ENCODE data around the gene SLC17A8.
"Not testable (repeated sequence)": the region's sequence is repeated elsewhere in the genome, so short reads cannot be mapped to it uniquely, and the experiment has no call there.

The SLC17A8 gene

GRCh38 chr12:100356644-100357223 lies at the start of gene SLC17A8:
Gene SLC17A8, plus strand, starts transcription at chr12:100357074. Its CDS starts 318 bp downstream, at chr12:100357392.
- no peak for DNase-seq (ENCODE audit: low spot score in 2 of 2)
- H3K36me3 ChIP-seq (replicated peaks): no peaks in the 10 kb centered on the region
- H3K27me3 ChIP-seq (ENCODE audit: low read depth): no peaks in the 10 kb centered on the region
- in situ Hi-C loops (cut with MboI; ENCODE audit: low sequenced_read_pairs): loop anchor here (10.0 kb wide), 1 partner anchor 188 kb away; no protein-coding TSS in a partner anchor
- H3K4me1 ChIP-seq: peaks cover 14% of the 10 kb centered on the region
- H3K4me3 ChIP-seq: no peak within 1 kb of the TSS
- no peaks in the 10 kb centered on the region for H3K9me3 ChIP-seq

- not testable (repeated sequence) for DNase-seq (ENCODE audit: low spot score in 2 of 2)
Measured at GRCh38 chr12:100308138-100308537, 48.7 kb upstream of the SLC17A8 start.

GRCh38 chr12:100311317-100311716 lies 45.6 kb upstream of the SLC17A8 start:
- in situ Hi-C loops (cut with MboI; ENCODE audit: low sequenced_read_pairs): no loop called here
- H3K27me3 ChIP-seq (ENCODE audit: low read depth): no peaks in the 10 kb centered on the region
- no peak overlapping the region for H3K4me3 ChIP-seq
- no peaks in the 10 kb centered on the region; the same call in 1 of the 2 replicates for H3K4me1 ChIP-seq
- DNase-seq (ENCODE audit: low spot score in 2 of 2): no peak
- no peaks in the 10 kb centered on the region for H3K9me3 ChIP-seq
- H3K36me3 ChIP-seq (replicated peaks): peaks cover 31% of the 10 kb centered on the region

More at GRCh38 chr12:100308138-100308537, 48.7 kb upstream of the SLC17A8 start:
- H3K36me3 ChIP-seq (replicated peaks): peaks cover 18% of the 10 kb centered on the region
- H3K27me3 ChIP-seq (ENCODE audit: low read depth); H3K4me1 ChIP-seq; H3K9me3 ChIP-seq; H3K4me3 ChIP-seq; in situ Hi-C loops (cut with MboI; ENCODE audit: low sequenced_read_pairs): not testable (repeated sequence)

GRCh38 chr12:100317371-100317770 lies 39.5 kb upstream of the SLC17A8 start:
- Histone ChIP-seq H3K4me3 (no peak overlapping the region), H3K27me3 (ENCODE audit: low read depth) (no peaks in the 10 kb centered on the region), H3K4me1 (no peaks in the 10 kb centered on the region), H3K36me3 (replicated peaks) (peaks cover 32% of the 10 kb centered on the region), H3K9me3 (no peaks in the 10 kb centered on the region)
- in situ Hi-C loops (cut with MboI; ENCODE audit: low sequenced_read_pairs): no loop called here
- no peak for DNase-seq (ENCODE audit: low spot score in 2 of 2)

GRCh38 chr12:100324498-100324897 lies 32.4 kb upstream of the SLC17A8 start:
- peaks cover 4% of the 10 kb centered on the region for H3K36me3 ChIP-seq (replicated peaks)
- H3K4me1 ChIP-seq: peaks cover 15% of the 10 kb centered on the region
- no peak overlapping the region for H3K4me3 ChIP-seq
- H3K27me3 ChIP-seq (ENCODE audit: low read depth): no peaks in the 10 kb centered on the region
- in situ Hi-C loops (cut with MboI; ENCODE audit: low sequenced_read_pairs): no loop called here
- H3K9me3 ChIP-seq: no peaks in the 10 kb centered on the region
- DNase-seq (ENCODE audit: low spot score in 2 of 2): no peak

- no peaks in the 10 kb centered on the region for H3K27me3 ChIP-seq (ENCODE audit: low read depth)
- H3K36me3 ChIP-seq (replicated peaks): peaks cover 3% of the 10 kb centered on the region
- H3K4me3 ChIP-seq: no peak overlapping the region
- in situ Hi-C loops (cut with MboI; ENCODE audit: low sequenced_read_pairs): no loop called here
- peaks cover 15% of the 10 kb centered on the region for H3K4me1 ChIP-seq
- peak in 1 of 2 experiments; percentile 56 for DNase-seq (ENCODE audit: low spot score in 2 of 2)
- H3K9me3 ChIP-seq: no peaks in the 10 kb centered on the region
Measured at GRCh38 chr12:100326208-100326607, 30.7 kb upstream of the SLC17A8 start.

- peaks cover 6% of the 10 kb centered on the region for H3K36me3 ChIP-seq (replicated peaks)
- no peak overlapping the region for H3K4me3 ChIP-seq
Measured at GRCh38 chr12:100329800-100330199, 27.1 kb upstream of the SLC17A8 start.

GRCh38 chr12:100331871-100332270 lies 25.0 kb upstream of the SLC17A8 start:
- in situ Hi-C loops (cut with MboI; ENCODE audit: low sequenced_read_pairs): no loop called here

More at GRCh38 chr12:100329800-100330199, 27.1 kb upstream of the SLC17A8 start:
- in situ Hi-C loops (cut with MboI; ENCODE audit: low sequenced_read_pairs): no loop called here
- Histone ChIP-seq H3K9me3 (no peaks in the 10 kb centered on the region), H3K4me1 (peaks cover 15% of the 10 kb centered on the region), H3K27me3 (ENCODE audit: low read depth) (no peaks in the 10 kb centered on the region)
- DNase-seq (ENCODE audit: low spot score in 2 of 2): no peak

GRCh38 chr12:100332852-100333251 lies 24.0 kb upstream of the SLC17A8 start:
- Histone ChIP-seq H3K4me3 (no peak overlapping the region), H3K4me1 (peaks cover 14% of the 10 kb centered on the region), H3K9me3 (no peaks in the 10 kb centered on the region), H3K27me3 (ENCODE audit: low read depth) (no peaks in the 10 kb centered on the region), H3K36me3 (replicated peaks) (peaks cover 10% of the 10 kb centered on the region)
- no peak for DNase-seq (ENCODE audit: low spot score in 2 of 2)
- in situ Hi-C loops (cut with MboI; ENCODE audit: low sequenced_read_pairs): no loop called here

More at GRCh38 chr12:100331871-100332270, 25.0 kb upstream of the SLC17A8 start:
- H3K9me3 ChIP-seq: no peaks in the 10 kb centered on the region
- DNase-seq (ENCODE audit: low spot score in 2 of 2): no peak
- no peak overlapping the region for H3K4me3 ChIP-seq
- H3K4me1 ChIP-seq: peaks cover 6% of the 10 kb centered on the region
- peaks cover 10% of the 10 kb centered on the region for H3K36me3 ChIP-seq (replicated peaks)
- no peaks in the 10 kb centered on the region for H3K27me3 ChIP-seq (ENCODE audit: low read depth)

- H3K27me3 ChIP-seq (ENCODE audit: low read depth): no peaks in the 10 kb centered on the region
- peaks cover 18% of the 10 kb centered on the region for H3K36me3 ChIP-seq (replicated peaks)
- no peak overlapping the region for H3K4me3 ChIP-seq
- peaks cover 15% of the 10 kb centered on the region for H3K4me1 ChIP-seq
- peak in 1 of 2 experiments; percentile 49 for DNase-seq (ENCODE audit: low spot score in 2 of 2)
- no peaks in the 10 kb centered on the region for H3K9me3 ChIP-seq
- in situ Hi-C loops (cut with MboI; ENCODE audit: low sequenced_read_pairs): no loop called here
Measured at GRCh38 chr12:100337299-100337698, 19.6 kb upstream of the SLC17A8 start.

- in situ Hi-C loops (cut with MboI; ENCODE audit: low sequenced_read_pairs): no loop called here
- H3K9me3 ChIP-seq: no peaks in the 10 kb centered on the region
- DNase-seq (ENCODE audit: low spot score in 2 of 2): no peak
- no peaks in the 10 kb centered on the region for H3K27me3 ChIP-seq (ENCODE audit: low read depth)
- no peak overlapping the region for H3K4me3 ChIP-seq
- peaks cover 15% of the 10 kb centered on the region for H3K4me1 ChIP-seq
- H3K36me3 ChIP-seq (replicated peaks): peaks cover 17% of the 10 kb centered on the region
Measured at GRCh38 chr12:100337727-100338126, 19.1 kb upstream of the SLC17A8 start.

GRCh38 chr12:100339071-100339470 lies 17.8 kb upstream of the SLC17A8 start:
- in situ Hi-C loops (cut with MboI; ENCODE audit: low sequenced_read_pairs): no loop called here
- no peak overlapping the region for H3K4me3 ChIP-seq
- no peak for DNase-seq (ENCODE audit: low spot score in 2 of 2)
- H3K9me3 ChIP-seq: no peaks in the 10 kb centered on the region
- peaks cover 17% of the 10 kb centered on the region for H3K36me3 ChIP-seq (replicated peaks)
- no peaks in the 10 kb centered on the region for H3K27me3 ChIP-seq (ENCODE audit: low read depth)
- H3K4me1 ChIP-seq: peaks cover 15% of the 10 kb centered on the region

- H3K4me3 ChIP-seq; H3K9me3 ChIP-seq; DNase-seq (ENCODE audit: low spot score in 2 of 2); H3K27me3 ChIP-seq (ENCODE audit: low read depth); H3K4me1 ChIP-seq; in situ Hi-C loops (cut with MboI; ENCODE audit: low sequenced_read_pairs): not testable (repeated sequence)
- peaks cover 13% of the 10 kb centered on the region; the same call in 1 of the 2 replicates for H3K36me3 ChIP-seq (replicated peaks)
Measured at GRCh38 chr12:100342897-100343296, 14.0 kb upstream of the SLC17A8 start.

- H3K9me3 ChIP-seq; DNase-seq (ENCODE audit: low spot score in 2 of 2); in situ Hi-C loops (cut with MboI; ENCODE audit: low sequenced_read_pairs); H3K4me1 ChIP-seq; H3K27me3 ChIP-seq (ENCODE audit: low read depth); H3K36me3 ChIP-seq (replicated peaks); H3K4me3 ChIP-seq: not testable (repeated sequence)
Measured at GRCh38 chr12:100344351-100344750, 12.5 kb upstream of the SLC17A8 start.

Measured in HAP-1 (cell line).